Measurements from ENCODE around the gene SBF2.

GRCh38 chr11:10287766-10288715 is 6.0 kb downstream of the SBF2 start:
- no peak for TF ChIP-seq CTCF (IDR thresholded peaks at IDR 0.05)
- TF ChIP-seq POLR2A (IDR thresholded peaks at IDR 0.05) = no peak
- no peak for TF ChIP-seq POLR2AphosphoS5 (IDR thresholded peaks at IDR 0.05)
